ENCODE measurements around the gene KRT4.
A peak's percentile ranks its signal among the peaks of the same experiment; 100 is the strongest.
"Not testable (repeated sequence)": the region's sequence is repeated elsewhere in the genome, so short reads cannot be mapped to it uniquely, and the experiment has no call there.

The KRT4 gene

GRCh38 chr12:52813885-52814709 is at the start of gene KRT4:
TSS of gene KRT4 (minus strand) at chr12:52814116. CDS start at chr12:52814058, 58 bp downstream.
- Histone ChIP-seq H3K27me3 (ENCODE audit: control insufficient read depth in 1 of 2, insufficient read depth in 2 of 2, low read length in 2 of 2) (peaks cover 0 to 11% of the 10 kb centered on the region in 2 donors), H3K4me1 (ENCODE audit: control insufficient read depth, insufficient read depth, low read length) (no peaks in the 10 kb centered on the region), H3K27ac (ENCODE audit: low read length) (no peak within 1 kb of the TSS), H3K36me3 (ENCODE audit: control insufficient read depth in 2 of 2, insufficient read depth in 2 of 2, low read length in 2 of 2) (no peaks in the 10 kb centered on the region), H3K9ac (ENCODE audit: low read length in 2 of 2) (no peak within 1 kb of the TSS), H3K4me3 (ENCODE audit: low read length in 2 of 2) (no peak within 1 kb of the TSS), H3K9me3 (ENCODE audit: control insufficient read depth in 2 of 2, low read length in 2 of 2) (no peaks in the 10 kb centered on the region)

DNA sequence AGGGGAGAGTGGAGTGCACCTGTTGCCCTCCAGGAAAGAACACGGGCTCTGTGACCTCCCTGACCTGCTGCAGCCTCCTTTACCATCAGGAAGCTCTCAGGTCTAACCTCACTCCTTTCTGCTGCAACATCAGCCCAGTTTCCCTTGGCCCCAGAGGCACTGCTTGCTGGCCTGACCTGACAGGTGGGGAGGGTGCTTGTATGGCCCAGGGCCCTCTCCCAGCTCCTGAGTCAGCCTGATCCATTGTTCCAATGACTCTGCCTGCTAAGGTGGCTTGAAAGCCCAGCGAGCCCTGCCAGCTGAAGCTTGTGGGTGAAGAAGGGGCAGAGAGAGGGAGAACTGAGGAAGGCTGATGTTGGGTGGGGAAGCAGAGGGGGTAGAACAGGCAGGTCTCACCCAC is 48.1 kb upstream of the KRT4 start:
- Histone ChIP-seq H3K4me3 (ENCODE audit: low read length in 2 of 2) (no peak overlapping the region), H3K27me3 (ENCODE audit: control insufficient read depth in 1 of 2, insufficient read depth in 2 of 2, low read length in 2 of 2) (no peaks in the 10 kb centered on the region), H3K9ac (ENCODE audit: low read length in 2 of 2) (no peak overlapping the region), H3K4me1 (ENCODE audit: control insufficient read depth, insufficient read depth, low read length) (peaks cover 6% of the 10 kb centered on the region), H3K9me3 (ENCODE audit: control insufficient read depth in 2 of 2, low read length in 2 of 2) (no peaks in the 10 kb centered on the region), H3K27ac (ENCODE audit: low read length) (no peak overlapping the region), H3K36me3 (ENCODE audit: control insufficient read depth in 2 of 2, insufficient read depth in 2 of 2, low read length in 2 of 2) (no peaks in the 10 kb centered on the region)

DNA sequence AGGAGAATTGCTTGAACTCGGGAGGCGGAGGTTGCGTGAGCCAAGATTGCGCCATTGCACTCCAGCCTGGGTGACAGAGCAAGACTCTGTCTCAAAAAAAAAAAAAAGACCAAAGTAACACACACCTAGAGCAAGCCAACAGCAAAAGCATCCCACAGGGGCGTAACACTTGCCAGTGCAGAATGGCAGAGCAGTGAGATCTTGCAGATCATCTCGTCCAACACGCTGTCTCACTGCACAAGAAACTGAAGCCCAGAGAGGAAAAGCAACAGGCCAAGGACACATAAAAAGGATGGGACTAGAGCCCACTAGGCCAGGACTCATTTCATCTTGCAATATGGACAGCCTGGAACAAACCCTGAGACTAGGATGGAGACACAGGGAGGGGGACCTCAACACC is 47.6 kb upstream of the KRT4 start:
- H3K27ac ChIP-seq (ENCODE audit: low read length): no peak overlapping the region
- no peak overlapping the region for H3K4me3 ChIP-seq (ENCODE audit: low read length in 2 of 2)
- H3K36me3 ChIP-seq (ENCODE audit: control insufficient read depth in 2 of 2, insufficient read depth in 2 of 2, low read length in 2 of 2): no peaks in the 10 kb centered on the region
- H3K4me1 ChIP-seq (ENCODE audit: control insufficient read depth, insufficient read depth, low read length): peaks cover 6% of the 10 kb centered on the region
- H3K9ac ChIP-seq (ENCODE audit: low read length in 2 of 2): no peak overlapping the region
- no peaks in the 10 kb centered on the region for H3K9me3 ChIP-seq (ENCODE audit: control insufficient read depth in 2 of 2, low read length in 2 of 2)
- no peaks in the 10 kb centered on the region for H3K27me3 ChIP-seq (ENCODE audit: control insufficient read depth in 1 of 2, insufficient read depth in 2 of 2, low read length in 2 of 2)

DNA sequence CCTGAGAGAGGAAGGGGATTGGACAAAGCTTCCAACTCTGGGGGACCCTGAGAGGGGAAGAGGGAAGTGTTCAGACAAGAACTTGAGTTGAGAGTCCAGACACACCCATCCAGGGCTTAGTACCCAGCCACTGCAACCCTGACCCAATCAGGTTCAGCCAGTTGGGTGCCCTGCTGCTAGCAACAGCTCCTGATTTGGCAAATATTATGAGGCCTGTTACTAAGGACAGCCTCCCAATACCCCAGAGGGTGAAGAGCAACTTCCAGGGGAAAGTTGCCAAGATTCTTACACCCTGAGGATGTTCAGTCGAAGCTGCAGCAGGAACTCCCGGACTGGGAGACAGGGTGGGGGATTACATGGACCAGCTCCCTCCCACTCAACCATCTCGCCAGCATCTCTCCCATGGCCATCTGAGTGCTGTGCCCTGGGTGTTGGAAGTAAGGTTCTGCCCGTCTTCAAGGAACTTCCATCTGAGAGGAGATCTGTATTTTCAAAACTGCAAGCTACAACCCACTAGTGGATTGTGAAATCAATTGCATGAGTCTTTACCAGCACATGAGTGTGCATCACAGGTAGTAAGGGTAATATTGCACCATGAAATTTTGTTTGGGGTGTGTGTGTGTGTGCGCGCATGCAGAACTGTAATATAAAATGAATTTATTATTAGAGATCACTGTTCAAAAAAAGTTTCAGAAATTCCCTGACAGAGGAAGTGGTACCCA is 46.3 kb upstream of the KRT4 start:
- H3K9me3 ChIP-seq (ENCODE audit: control insufficient read depth in 2 of 2, low read length in 2 of 2): no peaks in the 10 kb centered on the region
- H3K4me1 ChIP-seq (ENCODE audit: control insufficient read depth, insufficient read depth, low read length): peaks cover 6% of the 10 kb centered on the region
- no peak overlapping the region for H3K27ac ChIP-seq (ENCODE audit: low read length)
- no peaks in the 10 kb centered on the region for H3K36me3 ChIP-seq (ENCODE audit: control insufficient read depth in 2 of 2, insufficient read depth in 2 of 2, low read length in 2 of 2)
- no peak overlapping the region for H3K9ac ChIP-seq (ENCODE audit: low read length in 2 of 2)
- H3K27me3 ChIP-seq (ENCODE audit: control insufficient read depth in 1 of 2, insufficient read depth in 2 of 2, low read length in 2 of 2): no peaks in the 10 kb centered on the region
- H3K4me3 ChIP-seq (ENCODE audit: low read length in 2 of 2): peak overlapping the region in 1 of 2 donors; percentile 15

DNA sequence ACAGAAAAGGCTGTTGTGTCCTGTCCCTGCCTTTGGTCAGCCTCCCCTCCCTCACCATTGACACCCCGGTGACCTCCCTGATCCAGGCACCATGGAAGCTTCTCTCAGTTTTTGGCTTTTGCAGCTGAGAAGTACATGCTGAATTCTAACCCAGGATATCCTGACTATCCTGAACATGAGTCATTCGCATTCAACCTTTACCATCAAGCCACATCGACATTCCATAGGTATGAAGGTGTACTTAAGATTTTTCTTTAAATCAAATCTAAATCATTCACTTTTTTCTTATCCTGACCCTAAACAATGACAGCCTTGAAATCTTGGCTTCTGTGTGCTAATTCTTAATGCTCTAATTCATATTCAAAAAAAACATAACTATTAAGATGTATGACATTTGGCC is 43.6 kb upstream of the KRT4 start:
- H3K4me1 ChIP-seq (ENCODE audit: control insufficient read depth, insufficient read depth, low read length): peaks cover 6% of the 10 kb centered on the region

GRCh38 chr12:52856787-52857186 is 42.9 kb upstream of the KRT4 start:
- no peak overlapping the region for H3K9ac ChIP-seq (ENCODE audit: low read length in 2 of 2)
- H3K4me3 ChIP-seq (ENCODE audit: low read length in 2 of 2): no peak overlapping the region
- H3K9me3 ChIP-seq (ENCODE audit: control insufficient read depth in 2 of 2, low read length in 2 of 2): no peaks in the 10 kb centered on the region
- no peak overlapping the region for H3K27ac ChIP-seq (ENCODE audit: low read length)
- peaks cover 0 to 2% of the 10 kb centered on the region in 2 donors for H3K27me3 ChIP-seq (ENCODE audit: control insufficient read depth in 1 of 2, insufficient read depth in 2 of 2, low read length in 2 of 2)
- no peaks in the 10 kb centered on the region for H3K36me3 ChIP-seq (ENCODE audit: control insufficient read depth in 2 of 2, insufficient read depth in 2 of 2, low read length in 2 of 2)
- peaks cover 6% of the 10 kb centered on the region for H3K4me1 ChIP-seq (ENCODE audit: control insufficient read depth, insufficient read depth, low read length)

More for the DNA sequence above, 43.6 kb upstream of the KRT4 start:
- H3K36me3 ChIP-seq (ENCODE audit: control insufficient read depth in 2 of 2, insufficient read depth in 2 of 2, low read length in 2 of 2): no peaks in the 10 kb centered on the region
- H3K9ac ChIP-seq (ENCODE audit: low read length in 2 of 2): no peak overlapping the region
- no peak overlapping the region for H3K4me3 ChIP-seq (ENCODE audit: low read length in 2 of 2)
- no peaks in the 10 kb centered on the region for H3K9me3 ChIP-seq (ENCODE audit: control insufficient read depth in 2 of 2, low read length in 2 of 2)
- H3K27me3 ChIP-seq (ENCODE audit: control insufficient read depth in 1 of 2, insufficient read depth in 2 of 2, low read length in 2 of 2): no peaks in the 10 kb centered on the region
- H3K27ac ChIP-seq (ENCODE audit: low read length): no peak overlapping the region

DNA sequence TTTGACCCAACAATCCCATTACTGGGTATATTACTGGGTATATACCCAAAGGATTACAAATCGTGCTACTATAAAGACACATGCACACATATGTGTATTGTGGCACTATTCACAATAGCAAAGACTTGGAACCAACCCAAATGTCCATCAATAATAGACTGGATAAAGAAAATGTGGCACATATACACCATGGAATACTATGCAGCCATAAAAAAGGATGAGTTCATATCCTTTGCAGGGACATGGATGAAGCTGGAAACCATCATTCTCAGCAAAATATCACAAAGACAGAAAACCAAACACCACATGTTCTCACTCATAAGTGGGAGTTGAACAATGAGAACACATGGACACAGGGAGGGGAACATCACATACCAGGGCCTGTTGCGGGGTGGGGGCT is 42.2 kb upstream of the KRT4 start:
- not testable (repeated sequence) for H3K36me3 ChIP-seq (ENCODE audit: control insufficient read depth in 2 of 2, insufficient read depth in 2 of 2, low read length in 2 of 2); H3K27ac ChIP-seq (ENCODE audit: low read length); H3K4me3 ChIP-seq (ENCODE audit: low read length in 2 of 2); H3K27me3 ChIP-seq (ENCODE audit: control insufficient read depth in 1 of 2, insufficient read depth in 2 of 2, low read length in 2 of 2); H3K9ac ChIP-seq (ENCODE audit: low read length in 2 of 2); H3K9me3 ChIP-seq (ENCODE audit: control insufficient read depth in 2 of 2, low read length in 2 of 2); H3K4me1 ChIP-seq (ENCODE audit: control insufficient read depth, insufficient read depth, low read length)

DNA sequence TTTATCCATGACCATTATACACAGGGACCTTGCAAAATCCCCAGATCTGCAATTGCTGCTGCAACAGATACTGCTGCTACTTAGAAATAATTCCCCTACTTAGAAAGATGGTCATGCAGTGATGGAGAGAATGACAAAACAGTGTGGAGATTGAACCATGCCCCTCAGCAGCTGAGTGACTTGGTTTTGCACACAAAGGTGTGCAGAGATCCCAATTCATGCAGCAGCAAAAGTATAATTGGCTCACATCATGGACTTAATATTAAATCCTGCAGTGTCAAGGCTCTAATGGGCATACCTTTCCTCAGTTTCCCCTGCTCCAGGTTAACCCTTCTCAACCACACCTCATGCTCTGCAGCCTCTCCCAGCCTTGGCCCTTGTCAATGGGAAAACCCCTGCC is 37.9 kb upstream of the KRT4 start:
- no peak overlapping the region for H3K9ac ChIP-seq (ENCODE audit: low read length in 2 of 2)
- H3K36me3 ChIP-seq (ENCODE audit: control insufficient read depth in 2 of 2, insufficient read depth in 2 of 2, low read length in 2 of 2): no peaks in the 10 kb centered on the region
- H3K9me3 ChIP-seq (ENCODE audit: control insufficient read depth in 2 of 2, low read length in 2 of 2): no peaks in the 10 kb centered on the region
- H3K4me1 ChIP-seq (ENCODE audit: control insufficient read depth, insufficient read depth, low read length): no peaks in the 10 kb centered on the region
- peaks cover 0 to 8% of the 10 kb centered on the region in 2 donors for H3K27me3 ChIP-seq (ENCODE audit: control insufficient read depth in 1 of 2, insufficient read depth in 2 of 2, low read length in 2 of 2)
- H3K4me3 ChIP-seq (ENCODE audit: low read length in 2 of 2): no peak overlapping the region
- no peak overlapping the region for H3K27ac ChIP-seq (ENCODE audit: low read length)

DNA sequence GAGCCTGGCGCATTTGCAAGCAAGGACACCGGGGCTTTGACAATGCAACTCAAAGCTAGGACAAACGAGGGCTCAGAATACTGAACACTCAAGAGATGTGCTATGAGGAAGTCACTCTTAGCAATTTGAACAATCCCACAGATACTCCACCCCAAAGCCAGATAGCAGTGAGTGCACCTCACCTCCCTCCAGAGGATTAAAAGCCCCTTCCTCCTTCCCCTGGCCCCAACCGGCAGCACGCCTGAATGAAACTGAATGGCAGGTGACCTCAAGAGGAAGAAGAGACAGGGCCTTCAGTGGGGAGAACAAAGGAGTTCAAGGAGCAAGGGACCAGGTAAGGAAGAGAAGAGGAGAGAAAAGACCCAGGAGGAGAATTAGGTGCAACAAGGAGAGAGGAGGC is 36.8 kb upstream of the KRT4 start:
- Histone ChIP-seq H3K4me1 (ENCODE audit: control insufficient read depth, insufficient read depth, low read length) (no peaks in the 10 kb centered on the region), H3K4me3 (ENCODE audit: low read length in 2 of 2) (no peak overlapping the region), H3K9ac (ENCODE audit: low read length in 2 of 2) (no peak overlapping the region), H3K27ac (ENCODE audit: low read length) (no peak overlapping the region), H3K36me3 (ENCODE audit: control insufficient read depth in 2 of 2, insufficient read depth in 2 of 2, low read length in 2 of 2) (no peaks in the 10 kb centered on the region), H3K27me3 (ENCODE audit: control insufficient read depth in 1 of 2, insufficient read depth in 2 of 2, low read length in 2 of 2) (peaks cover 0 to 8% of the 10 kb centered on the region in 2 donors), H3K9me3 (ENCODE audit: control insufficient read depth in 2 of 2, low read length in 2 of 2) (no peaks in the 10 kb centered on the region)

DNA sequence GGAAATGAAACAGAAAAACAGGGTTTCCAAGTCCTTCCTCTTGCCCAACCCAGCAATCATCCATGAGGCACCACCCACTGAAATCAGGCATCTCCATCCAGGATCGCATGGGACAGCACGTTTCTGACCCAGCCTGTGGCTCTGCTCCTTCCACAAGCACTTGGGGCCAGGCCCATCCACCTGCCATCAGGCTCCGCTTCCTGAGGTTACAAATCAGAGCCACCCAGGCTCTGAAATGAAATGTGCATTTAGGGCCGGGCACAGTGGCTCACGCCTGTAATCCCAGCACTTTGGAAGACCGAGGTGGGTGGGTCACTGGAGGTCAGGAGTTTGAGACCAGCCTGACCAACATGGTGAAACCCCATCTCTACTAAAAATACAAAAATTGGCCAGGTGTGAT is 35.6 kb upstream of the KRT4 start:
- Histone ChIP-seq H3K9me3 (ENCODE audit: control insufficient read depth in 2 of 2, low read length in 2 of 2) (no peaks in the 10 kb centered on the region), H3K27me3 (ENCODE audit: control insufficient read depth in 1 of 2, insufficient read depth in 2 of 2, low read length in 2 of 2) (peaks cover 0 to 8% of the 10 kb centered on the region in 2 donors), H3K27ac (ENCODE audit: low read length) (no peak overlapping the region), H3K4me3 (ENCODE audit: low read length in 2 of 2) (no peak overlapping the region), H3K4me1 (ENCODE audit: control insufficient read depth, insufficient read depth, low read length) (no peaks in the 10 kb centered on the region), H3K9ac (ENCODE audit: low read length in 2 of 2) (no peak overlapping the region), H3K36me3 (ENCODE audit: control insufficient read depth in 2 of 2, insufficient read depth in 2 of 2, low read length in 2 of 2) (no peaks in the 10 kb centered on the region)
